ENCODE results near the gene MGAT4D.
"Not testable (repeated sequence)": the region's sequence is repeated elsewhere in the genome, so short reads cannot be mapped to it uniquely, and the experiment has no call there.

The MGAT4D gene

DNA sequence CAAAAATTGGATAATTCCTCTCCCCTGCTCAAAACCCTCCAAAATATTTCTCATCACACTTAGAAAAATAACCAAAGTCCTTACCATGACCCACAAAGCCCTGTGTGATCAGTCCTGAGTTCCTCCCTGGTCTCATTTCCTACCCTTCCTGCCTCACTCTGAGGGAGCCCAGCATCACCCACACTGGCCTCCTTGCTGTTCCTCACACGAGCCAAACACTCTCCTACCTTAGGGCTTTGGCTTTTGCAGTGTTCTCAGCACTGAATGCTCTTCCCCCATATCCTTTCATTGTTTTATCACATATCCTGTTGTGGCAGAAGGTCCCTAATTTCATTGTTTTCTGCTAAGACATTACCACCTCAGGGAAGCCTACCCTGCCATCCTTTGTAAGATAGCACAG lies 12.2 kb downstream of the MGAT4D start:
- Histone ChIP-seq H3K27ac (ENCODE audit: low read depth, low read length) (no peak overlapping the region), H3K4me1 (ENCODE audit: control insufficient read depth, insufficient read depth, low read length) (no peaks in the 10 kb centered on the region), H3K36me3 (ENCODE audit: control insufficient read depth, insufficient read depth, low read length) (no peaks in the 10 kb centered on the region), H3K27me3 (ENCODE audit: control insufficient read depth, insufficient read depth, low read length) (no peaks in the 10 kb centered on the region), H3K4me3 (ENCODE audit: low read depth, low read length) (no peak overlapping the region), H3K9ac (ENCODE audit: low read depth, low read length) (no peak overlapping the region), H3K9me3 (ENCODE audit: control insufficient read depth, insufficient read depth, low read length) (no peaks in the 10 kb centered on the region; the same call in 1 of the 2 replicates)

DNA sequence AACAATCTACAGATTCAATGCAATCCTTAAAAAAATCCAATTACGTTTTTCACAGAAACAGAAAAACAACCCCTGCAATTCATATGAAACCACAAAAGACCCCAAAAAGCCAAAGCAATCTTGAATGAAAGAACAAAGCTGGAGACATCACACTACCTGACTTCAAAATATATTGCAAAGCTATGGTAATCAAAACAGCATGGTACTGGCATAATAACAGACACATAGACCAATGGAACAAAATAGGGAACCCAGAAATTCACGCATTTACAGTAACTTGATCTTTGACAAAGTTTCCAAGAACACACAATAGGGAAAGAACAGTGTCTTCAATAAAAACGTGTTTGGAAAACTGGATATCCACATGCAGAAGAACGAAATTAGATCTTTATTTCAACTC lies 14.6 kb downstream of the MGAT4D start:
- H3K27ac ChIP-seq (ENCODE audit: low read depth, low read length): no peak overlapping the region
- no peak overlapping the region for H3K4me3 ChIP-seq (ENCODE audit: low read depth, low read length)
- H3K4me1 ChIP-seq (ENCODE audit: control insufficient read depth, insufficient read depth, low read length): no peaks in the 10 kb centered on the region
- no peaks in the 10 kb centered on the region; the same call in 1 of the 2 replicates for H3K9me3 ChIP-seq (ENCODE audit: control insufficient read depth, insufficient read depth, low read length)
- H3K9ac ChIP-seq (ENCODE audit: low read depth, low read length): no peak overlapping the region
- no peaks in the 10 kb centered on the region for H3K36me3 ChIP-seq (ENCODE audit: control insufficient read depth, insufficient read depth, low read length)
- no peaks in the 10 kb centered on the region for H3K27me3 ChIP-seq (ENCODE audit: control insufficient read depth, insufficient read depth, low read length)

DNA sequence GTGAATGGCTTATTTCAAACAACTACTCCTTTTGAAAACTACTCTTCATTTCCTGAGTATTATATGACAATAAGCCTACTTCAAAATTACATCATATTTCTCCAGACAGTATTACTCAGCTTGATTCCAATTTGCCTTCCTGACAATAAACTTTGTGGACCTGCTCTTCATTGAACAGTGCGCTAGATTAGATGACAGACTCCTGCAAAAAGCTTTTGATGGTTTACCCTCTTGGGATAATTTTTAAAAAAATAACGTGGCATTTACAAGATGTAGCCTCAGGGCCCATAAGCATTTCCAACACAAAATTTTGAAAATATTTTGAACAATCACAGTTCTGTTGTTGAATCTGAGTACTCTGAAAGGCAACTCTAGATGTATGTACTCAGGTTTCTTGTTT lies 25.9 kb downstream of the MGAT4D start:
- H3K4me1 ChIP-seq (ENCODE audit: control insufficient read depth, insufficient read depth, low read length): no peaks in the 10 kb centered on the region
- H3K9me3 ChIP-seq (ENCODE audit: control insufficient read depth, insufficient read depth, low read length): no peaks in the 10 kb centered on the region
- H3K27me3 ChIP-seq (ENCODE audit: control insufficient read depth, insufficient read depth, low read length): no peaks in the 10 kb centered on the region
- H3K9ac ChIP-seq (ENCODE audit: low read depth, low read length): no peak overlapping the region
- H3K27ac ChIP-seq (ENCODE audit: low read depth, low read length): no peak overlapping the region
- no peak overlapping the region for H3K4me3 ChIP-seq (ENCODE audit: low read depth, low read length)
- H3K36me3 ChIP-seq (ENCODE audit: control insufficient read depth, insufficient read depth, low read length): no peaks in the 10 kb centered on the region

DNA sequence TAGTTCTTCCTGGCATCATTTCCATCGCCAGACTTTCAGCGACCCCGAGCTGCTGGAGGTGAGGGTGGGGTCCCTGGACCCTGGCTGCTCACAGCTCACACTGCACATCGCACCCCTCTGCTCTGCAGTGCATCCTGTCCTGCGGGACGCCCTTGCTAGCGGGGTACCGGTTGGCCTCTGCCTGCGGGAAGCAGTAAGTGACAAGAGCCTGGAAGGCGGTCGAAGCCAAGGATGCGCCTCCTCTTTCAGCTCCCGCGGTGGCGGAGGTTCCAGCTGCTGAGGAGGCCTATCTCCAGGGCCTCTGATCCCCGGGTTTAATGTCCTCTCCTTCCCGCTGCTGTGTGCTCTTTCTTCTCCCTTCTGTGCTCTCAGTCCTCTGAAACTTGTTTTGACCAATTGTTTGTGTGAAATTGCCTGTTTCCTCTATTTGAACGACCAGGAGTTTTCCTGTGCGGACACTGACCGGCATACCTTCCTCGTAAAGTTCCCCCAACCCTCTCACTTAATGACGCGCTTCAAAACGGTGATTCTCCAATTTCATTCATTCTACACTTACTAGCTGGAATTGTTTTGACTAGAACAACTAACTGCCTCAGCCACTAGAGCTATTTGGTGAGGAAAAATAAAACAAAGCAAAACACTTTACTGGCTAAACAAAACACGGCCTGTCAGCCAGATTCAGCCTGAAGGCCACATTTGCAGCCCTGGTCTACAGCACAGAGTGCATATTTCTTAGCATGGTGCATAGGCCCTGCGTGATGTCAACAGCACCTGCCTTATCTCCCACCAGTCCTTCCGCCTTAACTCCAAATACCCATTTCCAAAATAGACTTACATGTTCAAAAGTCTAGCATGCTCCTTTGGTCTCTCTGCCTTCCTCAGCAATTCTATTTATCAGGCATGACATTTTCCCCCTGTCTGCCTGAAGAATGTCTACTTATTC lies 28.0 kb downstream of the MGAT4D start:
- no peak overlapping the region for H3K4me3 ChIP-seq (ENCODE audit: low read depth, low read length)
- H3K36me3 ChIP-seq (ENCODE audit: control insufficient read depth, insufficient read depth, low read length): no peaks in the 10 kb centered on the region
- H3K4me1 ChIP-seq (ENCODE audit: control insufficient read depth, insufficient read depth, low read length): no peaks in the 10 kb centered on the region
- H3K9me3 ChIP-seq (ENCODE audit: control insufficient read depth, insufficient read depth, low read length): no peaks in the 10 kb centered on the region
- no peak overlapping the region for H3K9ac ChIP-seq (ENCODE audit: low read depth, low read length)
- H3K27ac ChIP-seq (ENCODE audit: low read depth, low read length): no peak overlapping the region
- H3K27me3 ChIP-seq (ENCODE audit: control insufficient read depth, insufficient read depth, low read length): no peaks in the 10 kb centered on the region

DNA sequence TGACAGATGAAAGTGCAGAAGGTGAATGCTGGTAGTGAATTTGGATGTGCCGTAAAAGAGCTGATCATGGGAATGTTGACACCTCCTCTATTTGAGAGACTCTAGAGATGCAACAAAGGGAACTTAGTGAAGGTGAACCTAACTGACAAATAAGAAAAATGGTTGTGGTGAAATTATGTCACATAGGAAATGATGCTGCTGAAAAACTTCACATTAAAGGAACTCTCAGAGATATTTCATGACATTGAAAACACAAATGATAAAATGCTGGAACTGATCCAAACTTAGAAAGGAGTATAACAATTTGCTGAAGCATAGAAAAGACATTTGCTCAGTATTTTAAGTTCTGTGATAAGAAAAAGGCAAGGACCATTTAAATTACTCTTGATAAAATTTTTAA lies 31.9 kb downstream of the MGAT4D start:
- Histone ChIP-seq H3K9me3 (ENCODE audit: control insufficient read depth, insufficient read depth, low read length) (no peaks in the 10 kb centered on the region), H3K27me3 (ENCODE audit: control insufficient read depth, insufficient read depth, low read length) (no peaks in the 10 kb centered on the region), H3K27ac (ENCODE audit: low read depth, low read length) (no peak overlapping the region), H3K9ac (ENCODE audit: low read depth, low read length) (no peak overlapping the region), H3K4me1 (ENCODE audit: control insufficient read depth, insufficient read depth, low read length) (no peaks in the 10 kb centered on the region), H3K36me3 (ENCODE audit: control insufficient read depth, insufficient read depth, low read length) (no peaks in the 10 kb centered on the region), H3K4me3 (ENCODE audit: low read depth, low read length) (no peak overlapping the region)

DNA sequence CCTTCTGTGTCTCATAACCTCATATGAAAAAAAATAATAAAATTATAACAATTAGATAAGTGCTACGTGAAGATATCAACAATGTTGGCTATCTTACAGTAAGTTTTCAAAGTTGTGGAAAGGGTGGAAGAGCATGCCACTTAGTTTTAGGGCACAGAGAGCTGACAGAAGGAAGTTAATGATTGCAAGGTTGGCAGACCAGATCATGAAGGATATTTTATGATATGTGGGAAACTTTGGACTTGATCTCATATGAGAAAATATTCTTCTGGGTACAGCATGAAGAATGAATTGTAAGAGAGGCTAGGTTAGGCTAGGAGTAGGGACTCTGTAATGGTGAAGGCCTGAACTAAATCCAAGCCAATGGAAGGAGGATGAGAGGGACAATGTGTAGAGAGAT lies 34.5 kb downstream of the MGAT4D start:
- H3K4me3 ChIP-seq (ENCODE audit: low read depth, low read length): no peak overlapping the region
- H3K9me3 ChIP-seq (ENCODE audit: control insufficient read depth, insufficient read depth, low read length): no peaks in the 10 kb centered on the region
- no peaks in the 10 kb centered on the region for H3K4me1 ChIP-seq (ENCODE audit: control insufficient read depth, insufficient read depth, low read length)
- no peak overlapping the region for H3K27ac ChIP-seq (ENCODE audit: low read depth, low read length)
- H3K36me3 ChIP-seq (ENCODE audit: control insufficient read depth, insufficient read depth, low read length): no peaks in the 10 kb centered on the region
- no peak overlapping the region for H3K9ac ChIP-seq (ENCODE audit: low read depth, low read length)
- H3K27me3 ChIP-seq (ENCODE audit: control insufficient read depth, insufficient read depth, low read length): no peaks in the 10 kb centered on the region

DNA sequence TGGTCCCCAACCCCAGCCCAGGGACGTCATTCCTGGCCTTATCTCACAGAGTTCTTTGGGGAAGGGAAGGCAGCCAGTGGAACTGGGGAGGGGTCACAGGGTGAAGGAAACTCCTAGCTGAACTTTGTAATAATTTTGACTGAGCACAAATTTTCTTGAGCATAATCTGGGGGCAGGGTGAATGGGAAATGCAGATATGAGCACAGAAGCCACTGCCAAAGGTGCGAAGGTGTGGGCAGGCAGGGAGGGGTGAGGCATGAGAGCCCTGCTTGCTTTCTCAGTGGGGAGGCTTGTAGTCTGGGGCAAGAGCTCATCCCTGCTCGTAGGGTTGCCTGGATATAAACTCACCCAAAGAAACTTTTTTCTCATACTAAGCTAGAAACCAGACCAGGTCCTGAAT lies 34.9 kb downstream of the MGAT4D start:
- no peaks in the 10 kb centered on the region for H3K36me3 ChIP-seq (ENCODE audit: control insufficient read depth, insufficient read depth, low read length)
- no peak overlapping the region for H3K27ac ChIP-seq (ENCODE audit: low read depth, low read length)
- no peaks in the 10 kb centered on the region for H3K9me3 ChIP-seq (ENCODE audit: control insufficient read depth, insufficient read depth, low read length)
- no peaks in the 10 kb centered on the region for H3K4me1 ChIP-seq (ENCODE audit: control insufficient read depth, insufficient read depth, low read length)
- H3K9ac ChIP-seq (ENCODE audit: low read depth, low read length): no peak overlapping the region
- no peak overlapping the region for H3K4me3 ChIP-seq (ENCODE audit: low read depth, low read length)
- H3K27me3 ChIP-seq (ENCODE audit: control insufficient read depth, insufficient read depth, low read length): no peaks in the 10 kb centered on the region

DNA sequence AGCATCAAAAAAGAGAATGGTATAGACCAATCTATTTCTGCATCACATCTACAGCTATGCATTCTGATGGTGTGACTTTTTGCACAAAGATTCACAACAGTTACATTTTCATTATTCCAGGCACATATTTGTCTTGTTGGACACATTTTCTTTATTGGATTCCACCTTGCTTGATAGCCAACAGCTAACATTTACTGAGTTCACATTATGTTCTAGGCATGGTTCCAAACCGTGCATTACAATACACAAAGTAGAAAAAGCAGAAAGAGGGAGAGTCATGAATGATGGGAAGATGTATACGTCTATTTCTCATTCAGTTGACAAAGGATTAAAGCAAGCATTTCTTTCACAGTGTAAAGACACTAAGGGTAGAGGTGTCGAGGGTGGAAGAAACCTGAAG lies 47.7 kb downstream of the MGAT4D start:
- Histone ChIP-seq H3K4me3 (ENCODE audit: low read depth, low read length) (no peak overlapping the region), H3K36me3 (ENCODE audit: control insufficient read depth, insufficient read depth, low read length) (no peaks in the 10 kb centered on the region), H3K4me1 (ENCODE audit: control insufficient read depth, insufficient read depth, low read length) (no peaks in the 10 kb centered on the region), H3K9me3 (ENCODE audit: control insufficient read depth, insufficient read depth, low read length) (no peaks in the 10 kb centered on the region), H3K9ac (ENCODE audit: low read depth, low read length) (no peak overlapping the region), H3K27me3 (ENCODE audit: control insufficient read depth, insufficient read depth, low read length) (no peaks in the 10 kb centered on the region), H3K27ac (ENCODE audit: low read depth, low read length) (no peak overlapping the region)

DNA sequence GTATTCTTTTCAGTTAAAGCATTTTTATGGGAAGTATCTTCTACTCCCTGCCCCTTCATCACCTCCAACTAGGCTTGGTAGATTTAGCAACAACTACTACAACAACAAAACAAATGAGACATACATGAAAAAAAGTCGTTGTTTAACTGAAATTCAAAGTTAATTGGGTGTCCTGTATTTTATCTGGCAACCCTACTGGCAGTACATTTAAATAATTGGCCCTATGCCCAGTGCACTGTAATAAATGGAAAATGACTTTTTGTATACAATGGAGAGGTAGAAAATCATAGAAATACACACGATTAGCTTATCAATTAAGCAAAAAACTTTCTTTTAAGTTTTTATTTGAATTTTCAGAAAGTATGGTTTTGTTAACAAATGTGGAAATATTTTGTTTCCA lies 49.3 kb downstream of the MGAT4D start:
- H3K27me3 ChIP-seq (ENCODE audit: control insufficient read depth, insufficient read depth, low read length): no peaks in the 10 kb centered on the region
- H3K4me3 ChIP-seq (ENCODE audit: low read depth, low read length): no peak overlapping the region
- no peak overlapping the region for H3K27ac ChIP-seq (ENCODE audit: low read depth, low read length)
- H3K9me3 ChIP-seq (ENCODE audit: control insufficient read depth, insufficient read depth, low read length): no peaks in the 10 kb centered on the region
- no peak overlapping the region for H3K9ac ChIP-seq (ENCODE audit: low read depth, low read length)
- no peaks in the 10 kb centered on the region for H3K36me3 ChIP-seq (ENCODE audit: control insufficient read depth, insufficient read depth, low read length)
- H3K4me1 ChIP-seq (ENCODE audit: control insufficient read depth, insufficient read depth, low read length): no peaks in the 10 kb centered on the region

DNA sequence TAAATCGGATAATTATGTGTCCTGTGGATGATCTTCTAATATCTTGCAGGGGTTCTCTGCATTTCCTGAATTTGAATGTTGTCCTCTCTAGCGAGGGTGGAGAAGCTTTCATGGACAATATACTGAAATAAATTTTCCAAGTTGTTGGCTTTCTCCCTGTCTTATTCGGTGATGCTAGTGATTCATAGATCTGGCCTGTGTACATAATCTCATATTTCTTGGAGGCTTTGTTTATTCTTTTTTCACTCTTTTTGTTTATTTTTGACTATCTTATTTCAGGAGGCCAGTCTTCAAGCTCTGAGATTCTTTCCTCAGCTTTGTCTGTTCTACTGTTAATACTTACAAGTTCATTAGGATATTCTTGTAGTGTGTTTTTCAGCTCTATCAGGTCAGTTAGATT lies 49.9 kb downstream of the MGAT4D start:
- no peak overlapping the region for H3K9ac ChIP-seq (ENCODE audit: low read depth, low read length)
- H3K27me3 ChIP-seq (ENCODE audit: control insufficient read depth, insufficient read depth, low read length): no peaks in the 10 kb centered on the region
- no peaks in the 10 kb centered on the region for H3K36me3 ChIP-seq (ENCODE audit: control insufficient read depth, insufficient read depth, low read length)
- no peak overlapping the region for H3K27ac ChIP-seq (ENCODE audit: low read depth, low read length)
- no peak overlapping the region for H3K4me3 ChIP-seq (ENCODE audit: low read depth, low read length)
- H3K4me1 ChIP-seq (ENCODE audit: control insufficient read depth, insufficient read depth, low read length): no peaks in the 10 kb centered on the region
- no peaks in the 10 kb centered on the region for H3K9me3 ChIP-seq (ENCODE audit: control insufficient read depth, insufficient read depth, low read length)

DNA sequence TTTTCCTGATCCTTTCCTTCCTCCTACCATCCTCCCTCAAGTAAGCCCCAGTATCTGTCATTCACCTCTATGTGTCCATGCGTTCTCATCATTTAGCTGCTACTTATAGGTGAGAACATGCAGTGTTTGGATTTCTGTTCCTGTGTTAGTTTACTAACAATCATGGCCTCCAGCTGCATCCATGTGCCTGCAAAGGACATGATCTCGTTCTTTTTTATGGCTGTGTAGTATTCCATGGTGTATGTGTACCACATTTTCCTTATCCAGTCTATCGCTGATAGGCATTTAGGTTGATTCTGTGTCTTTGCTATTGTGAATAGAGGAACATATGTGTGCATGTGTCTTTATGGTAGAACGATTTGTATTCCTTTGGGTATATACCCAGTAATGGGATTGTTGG lies 53.7 kb downstream of the MGAT4D start:
- not testable (repeated sequence) for H3K4me3 ChIP-seq (ENCODE audit: low read depth, low read length); H3K27me3 ChIP-seq (ENCODE audit: control insufficient read depth, insufficient read depth, low read length); H3K9ac ChIP-seq (ENCODE audit: low read depth, low read length); H3K9me3 ChIP-seq (ENCODE audit: control insufficient read depth, insufficient read depth, low read length); H3K4me1 ChIP-seq (ENCODE audit: control insufficient read depth, insufficient read depth, low read length); H3K27ac ChIP-seq (ENCODE audit: low read depth, low read length); H3K36me3 ChIP-seq (ENCODE audit: control insufficient read depth, insufficient read depth, low read length)

Data from HUES48 (cell line).